Karpas-422 (cell line): ENCODE measurements around the gene IL36G. TPM values are rescaled to one million over a fixed set of nuclear protein-coding genes. Genes with fewer than 3 reads are reported as not detected.
A peak's percentile ranks its signal among the peaks of the same experiment; 100 is the strongest.
"Not testable (repeated sequence)": the region's sequence is repeated elsewhere in the genome, so short reads cannot be mapped to it uniquely, and the experiment has no call there.

Experiments
- DNase-seq: peaks from one replicate; pipeline ENCODE4 v3.0.0-alpha.2; 2015
- H2AFZ ChIP-seq: fragments of 200-600 bp; sonication (generic); 2 replicates; pipeline ENCODE4 v1.6.1; 2014; ENCODE audit warnings: antibody characterized with exemption, low read length, mixed read lengths
- H3K27ac ChIP-seq: fragments of 200-600 bp; sonication (generic); 2 replicates; pipeline ENCODE4 v1.5.1; 2014; ENCODE audit warnings: mild to moderate bottlenecking, low read length, moderate library complexity
- H3K27me3 ChIP-seq: fragments of 200-600 bp; sonication (generic); 2 replicates; pipeline ENCODE4 v1.6.1; 2014; ENCODE audit warnings: low read length, mixed read lengths
- H3K36me3 ChIP-seq: fragments of 200-600 bp; sonication (generic); 2 replicates; pipeline ENCODE4 v1.6.1; 2014; ENCODE audit warnings: low read length, mixed read lengths; ENCODE audit not compliant: insufficient read depth
- H3K4me1 ChIP-seq: fragments of 200-600 bp; sonication (generic); 2 replicates; pipeline ENCODE4 v1.6.1; 2014; ENCODE audit warnings: mild to moderate bottlenecking, low read length, mixed read lengths
- H3K4me2 ChIP-seq: fragments of 200-600 bp; sonication (generic); 2 replicates; pipeline ENCODE4 v1.6.1; 2014; ENCODE audit warnings: low read length, low read depth, mild to moderate bottlenecking; ENCODE audit not compliant: poor library complexity, severe bottlenecking
- H3K4me3 ChIP-seq: fragments of 200-600 bp; sonication (generic); 2 replicates; pipeline ENCODE4 v1.5.1; 2014; ENCODE audit warnings: mild to moderate bottlenecking, antibody characterized with exemption, low read length, mixed read lengths
- H3K79me2 ChIP-seq: fragments of 200-600 bp; sonication (generic); 2 replicates; pipeline ENCODE4 v1.6.1; 2014; ENCODE audit warnings: mild to moderate bottlenecking, low read length, mixed read lengths
- H3K9ac ChIP-seq: fragments of 200-600 bp; sonication (generic); 2 replicates; pipeline ENCODE4 v1.6.0; 2014; ENCODE audit warnings: low read length
- H3K9me2 ChIP-seq: fragments of 200-600 bp; sonication (generic), shearing (Covaris generic); replicated peaks from 2 replicates; pipeline ENCODE4 v1.6.0; 2014; ENCODE audit warnings: mild to moderate bottlenecking, low read length, moderate library complexity; ENCODE audit not compliant: insufficient read depth
- H3K9me3 ChIP-seq: fragments of 300-700, 200-600 bp; sonication (generic); 2 replicates; pipeline ENCODE4 v1.6.1; 2014; ENCODE audit warnings: low read length, mixed read lengths
- H4K20me1 ChIP-seq: fragments of 200-600 bp; sonication (generic); 2 replicates; pipeline ENCODE4 v1.6.1; 2014; ENCODE audit warnings: mild to moderate bottlenecking, antibody characterized with exemption, low read length, low read depth; ENCODE audit not compliant: insufficient read depth
- total RNA-seq: library from RNA; depleted of rRNA; stranded (reverse); fragments of >200 nt; shearing (Covaris generic); gene quantifications from 2 replicates; pipeline ENCODE4 v1.2.3, GENCODE V29; 2014; ENCODE audit warnings: low replicate concordance; rRNA removed

IL36G gene
- total RNA-seq, result not detected in 2 replicates

DNA sequence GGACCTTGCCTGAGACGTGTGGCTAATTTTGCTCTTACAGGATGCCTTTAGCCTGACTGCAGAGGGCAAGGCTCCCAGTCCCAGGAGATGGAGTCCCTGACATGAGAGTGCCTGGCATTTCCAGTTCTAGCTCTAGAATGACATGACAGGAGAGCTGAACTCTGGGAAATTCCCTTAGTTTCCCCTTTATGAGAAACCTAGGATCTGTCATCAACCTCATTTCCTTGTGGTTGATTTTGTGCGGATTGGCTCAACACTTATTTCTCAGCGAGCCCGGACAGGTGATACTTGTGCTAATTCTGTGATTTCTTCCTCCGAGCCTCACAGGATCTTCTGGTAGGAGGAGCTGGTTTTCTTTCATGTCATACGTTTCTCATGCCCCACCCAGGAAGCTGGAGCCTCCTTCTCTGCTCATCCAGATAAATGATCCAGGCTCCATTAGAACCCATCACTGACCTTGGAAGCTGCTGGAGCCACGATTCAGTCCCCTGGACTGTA lies at the start of gene IL36G:
Gene IL36G (plus strand): TSS at position 448 of the 498 bp plus-strand sequence. CDS start 633 bp downstream, outside the sequence.
- no peak for DNase-seq
- Histone ChIP-seq H3K79me2 (no peaks in the 10 kb centered on the region), H4K20me1 (no peaks in the 10 kb centered on the region), H3K36me3 (no peaks in the 10 kb centered on the region), H3K9ac (no peak within 1 kb of the TSS), H3K9me2 (0 out of 2 replicates have a peak, but pooled peaks cover 5% of the 10 kb centered on the region), H3K4me3 (no peak within 1 kb of the TSS), H3K4me1 (no peaks in the 10 kb centered on the region), H3K9me3 (no peaks in the 10 kb centered on the region), H3K27ac (no peak within 1 kb of the TSS), H2AFZ (no peak within 1 kb of the TSS), H3K4me2 (no peak within 1 kb of the TSS), H3K27me3 (no peaks in the 10 kb centered on the region)

DNA sequence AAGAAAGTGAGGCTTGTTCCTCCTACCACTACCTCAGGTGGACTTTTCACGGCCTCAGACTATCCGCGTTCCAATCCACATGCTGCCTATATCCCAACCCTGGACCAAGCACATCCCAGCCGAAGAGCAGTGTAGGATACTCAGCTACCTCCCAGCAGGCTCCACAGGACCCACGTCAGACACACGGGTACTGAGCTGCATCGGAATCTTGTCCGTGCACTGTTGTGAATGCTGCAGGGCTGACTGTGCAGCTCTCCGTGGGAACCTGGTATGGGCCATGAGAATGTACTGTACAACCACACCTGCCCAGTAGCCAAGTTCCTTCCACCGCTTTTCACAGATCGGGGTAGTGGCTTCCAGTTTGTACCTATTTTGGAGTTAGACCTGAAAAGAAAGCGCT lies 44.5 kb upstream of the IL36G start:
- no peak overlapping the region for H3K4me2 ChIP-seq
- no peaks in the 10 kb centered on the region for H3K36me3 ChIP-seq
- no peak overlapping the region for H3K27ac ChIP-seq
- H3K4me1 ChIP-seq, result no peaks in the 10 kb centered on the region
- H3K27me3 ChIP-seq, result no peaks in the 10 kb centered on the region
- no peaks in the 10 kb centered on the region for H4K20me1 ChIP-seq
- no peak for DNase-seq
- no peak overlapping the region for H3K4me3 ChIP-seq
- H2AFZ ChIP-seq, result no peak overlapping the region
- no peaks in the 10 kb centered on the region for H3K79me2 ChIP-seq
- H3K9ac ChIP-seq, result no peak overlapping the region
- no peaks in the 10 kb centered on the region for H3K9me3 ChIP-seq
- no peaks in the 10 kb centered on the region for H3K9me2 ChIP-seq

DNA sequence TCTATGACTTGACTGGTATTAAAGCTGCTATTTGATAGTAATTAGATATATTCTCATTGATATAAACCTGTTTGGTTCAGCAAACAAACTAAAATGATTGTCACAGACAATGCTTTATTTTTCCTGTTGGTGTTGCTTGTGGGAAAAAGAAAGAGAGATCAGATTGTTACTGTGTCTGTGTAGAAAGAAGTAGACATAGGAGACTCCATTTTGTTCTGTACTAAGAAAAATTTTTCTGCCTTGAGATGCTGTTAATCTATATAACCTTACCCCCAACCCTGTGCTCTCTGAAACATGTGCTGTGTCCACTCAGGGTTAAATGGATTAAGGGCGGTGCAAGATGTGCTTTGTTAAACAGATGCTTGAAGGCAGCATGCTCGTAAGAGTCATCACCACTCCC lies 43.7 kb upstream of the IL36G start:
- not testable (repeated sequence) for H3K9me3 ChIP-seq, H3K27ac ChIP-seq, H3K36me3 ChIP-seq, H3K9ac ChIP-seq, H4K20me1 ChIP-seq, H3K4me1 ChIP-seq, H2AFZ ChIP-seq, H3K4me2 ChIP-seq, H3K27me3 ChIP-seq, H3K4me3 ChIP-seq, DNase-seq, H3K79me2 ChIP-seq, H3K9me2 ChIP-seq

DNA sequence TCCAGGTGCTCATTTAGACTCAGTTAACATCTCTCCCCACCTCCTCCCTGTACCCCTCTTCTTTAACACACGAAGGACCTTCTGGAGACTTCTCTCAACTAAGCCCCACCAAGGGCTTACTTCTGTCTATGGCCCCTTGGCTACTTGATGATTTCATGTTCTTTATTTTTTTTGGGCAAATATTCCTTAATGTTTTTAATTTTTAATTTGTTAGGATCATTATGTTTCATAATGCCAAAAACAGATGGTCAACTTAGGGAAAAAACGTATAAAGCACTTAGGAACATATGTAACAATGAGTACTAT lies 40.9 kb upstream of the IL36G start:
- H3K27ac ChIP-seq, result no peak overlapping the region
- no peaks in the 10 kb centered on the region for H3K36me3 ChIP-seq
- no peaks in the 10 kb centered on the region for H3K79me2 ChIP-seq
- no peaks in the 10 kb centered on the region for H3K9me2 ChIP-seq
- H3K9me3 ChIP-seq, result no peaks in the 10 kb centered on the region
- no peaks in the 10 kb centered on the region for H3K27me3 ChIP-seq
- no peak for DNase-seq
- H3K4me3 ChIP-seq, result no peak overlapping the region
- H3K9ac ChIP-seq, result no peak overlapping the region
- H4K20me1 ChIP-seq, result no peaks in the 10 kb centered on the region
- H3K4me1 ChIP-seq, result no peaks in the 10 kb centered on the region
- no peak overlapping the region for H3K4me2 ChIP-seq
- no peak overlapping the region for H2AFZ ChIP-seq

DNA sequence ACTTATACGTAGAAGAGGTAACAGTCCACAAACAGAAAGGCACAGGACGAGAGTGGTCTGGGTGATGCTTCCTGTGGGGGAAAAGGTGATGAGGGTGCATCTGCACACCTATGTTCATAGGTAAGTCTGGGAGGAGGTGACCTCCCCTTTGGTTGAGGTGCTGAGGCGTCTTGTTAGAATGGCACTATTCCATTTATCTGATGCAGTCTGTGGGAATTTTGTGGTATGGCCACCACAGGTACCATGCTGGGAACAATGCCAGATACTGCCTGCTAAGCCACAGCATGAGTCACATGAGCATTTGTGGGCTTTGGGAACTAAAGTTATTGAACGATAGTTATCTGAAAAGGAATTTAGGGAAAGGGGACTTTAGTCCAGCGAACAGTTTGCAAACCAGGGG lies 38.9 kb upstream of the IL36G start:
- Histone ChIP-seq H3K9me3 (no peaks in the 10 kb centered on the region), H3K9ac (no peak overlapping the region), H3K36me3 (no peaks in the 10 kb centered on the region), H3K4me1 (no peaks in the 10 kb centered on the region), H3K79me2 (no peaks in the 10 kb centered on the region), H3K4me2 (no peak overlapping the region), H3K9me2 (no peaks in the 10 kb centered on the region), H3K4me3 (no peak overlapping the region), H2AFZ (no peak overlapping the region), H4K20me1 (no peaks in the 10 kb centered on the region), H3K27ac (no peak overlapping the region), H3K27me3 (no peaks in the 10 kb centered on the region)
- DNase-seq, result no peak

DNA sequence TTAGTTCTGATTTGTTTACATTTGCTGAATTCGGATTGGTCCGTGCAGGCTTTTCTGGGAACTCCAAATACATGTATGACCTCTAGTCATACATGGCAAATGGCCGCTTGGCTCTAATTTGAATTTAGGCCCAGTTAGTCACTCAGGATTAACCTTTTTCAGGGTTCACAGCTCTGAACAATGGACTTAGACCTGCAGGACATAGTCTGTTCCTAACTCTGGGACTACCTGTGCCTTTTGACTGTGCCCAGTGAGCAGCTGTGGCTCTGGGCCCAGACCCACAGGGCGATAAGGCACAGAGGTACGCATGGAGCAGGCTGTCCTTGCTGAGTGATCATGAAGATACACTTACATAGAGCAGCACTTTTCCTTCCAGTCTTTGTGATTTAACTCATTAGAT lies 38.4 kb upstream of the IL36G start:
- Histone ChIP-seq H3K9me2 (no peaks in the 10 kb centered on the region), H3K27ac (no peak overlapping the region)

DNA sequence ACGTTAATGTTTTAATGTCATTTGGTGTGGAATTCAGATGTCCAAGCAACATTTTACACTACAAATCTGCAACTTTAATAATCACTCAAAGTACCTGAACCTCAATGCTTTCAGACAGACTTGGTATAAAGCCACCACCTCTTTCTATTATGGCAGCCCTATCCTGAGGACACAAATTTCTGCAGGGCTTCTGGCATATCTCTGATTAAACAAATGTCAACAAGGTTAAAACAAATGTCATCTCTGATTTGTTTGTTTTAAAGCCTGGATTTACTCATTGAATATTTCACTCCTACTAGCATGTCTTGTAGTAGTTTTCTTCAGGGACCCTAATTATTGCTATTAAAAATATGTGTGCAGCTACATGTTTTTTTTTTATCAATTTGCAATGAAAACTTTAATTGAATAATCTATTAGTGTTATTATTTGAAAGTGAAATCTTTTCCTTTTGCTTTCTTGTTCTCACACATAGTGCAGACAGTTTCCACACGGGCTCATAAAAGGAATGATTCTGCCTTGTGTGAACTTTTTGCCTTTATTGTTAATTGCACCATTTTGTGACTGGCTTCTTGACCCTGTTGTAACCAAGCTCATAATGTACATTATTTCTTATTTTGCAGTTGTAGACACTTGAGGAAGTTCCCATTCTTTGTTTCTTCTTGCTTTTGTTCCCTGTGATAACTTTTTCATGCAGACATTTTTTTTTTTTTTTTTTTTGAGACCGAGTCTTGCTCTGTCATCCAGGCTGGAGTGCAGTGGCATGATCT lies 36.8 kb upstream of the IL36G start:
- Histone ChIP-seq H3K4me1 (no peaks in the 10 kb centered on the region), H3K9me3 (no peaks in the 10 kb centered on the region), H4K20me1 (no peaks in the 10 kb centered on the region), H3K27ac (no peak overlapping the region), H3K4me3 (no peak overlapping the region), H3K27me3 (no peaks in the 10 kb centered on the region), H3K79me2 (no peaks in the 10 kb centered on the region), H2AFZ (no peak overlapping the region), H3K4me2 (no peak overlapping the region), H3K9me2 (no peaks in the 10 kb centered on the region), H3K36me3 (no peaks in the 10 kb centered on the region), H3K9ac (no peak overlapping the region)
- DNase-seq, result no peak

More for the DNA sequence above, 38.4 kb upstream of the IL36G start:
- H3K9me3 ChIP-seq, result no peaks in the 10 kb centered on the region
- no peaks in the 10 kb centered on the region for H4K20me1 ChIP-seq
- H3K9ac ChIP-seq, result no peak overlapping the region
- no peak overlapping the region for H3K4me3 ChIP-seq
- no peak overlapping the region for H3K4me2 ChIP-seq
- no peaks in the 10 kb centered on the region for H3K27me3 ChIP-seq
- no peak for DNase-seq
- H3K36me3 ChIP-seq, result no peaks in the 10 kb centered on the region
- no peaks in the 10 kb centered on the region for H3K79me2 ChIP-seq
- H3K4me1 ChIP-seq, result no peaks in the 10 kb centered on the region
- no peak overlapping the region for H2AFZ ChIP-seq

DNA sequence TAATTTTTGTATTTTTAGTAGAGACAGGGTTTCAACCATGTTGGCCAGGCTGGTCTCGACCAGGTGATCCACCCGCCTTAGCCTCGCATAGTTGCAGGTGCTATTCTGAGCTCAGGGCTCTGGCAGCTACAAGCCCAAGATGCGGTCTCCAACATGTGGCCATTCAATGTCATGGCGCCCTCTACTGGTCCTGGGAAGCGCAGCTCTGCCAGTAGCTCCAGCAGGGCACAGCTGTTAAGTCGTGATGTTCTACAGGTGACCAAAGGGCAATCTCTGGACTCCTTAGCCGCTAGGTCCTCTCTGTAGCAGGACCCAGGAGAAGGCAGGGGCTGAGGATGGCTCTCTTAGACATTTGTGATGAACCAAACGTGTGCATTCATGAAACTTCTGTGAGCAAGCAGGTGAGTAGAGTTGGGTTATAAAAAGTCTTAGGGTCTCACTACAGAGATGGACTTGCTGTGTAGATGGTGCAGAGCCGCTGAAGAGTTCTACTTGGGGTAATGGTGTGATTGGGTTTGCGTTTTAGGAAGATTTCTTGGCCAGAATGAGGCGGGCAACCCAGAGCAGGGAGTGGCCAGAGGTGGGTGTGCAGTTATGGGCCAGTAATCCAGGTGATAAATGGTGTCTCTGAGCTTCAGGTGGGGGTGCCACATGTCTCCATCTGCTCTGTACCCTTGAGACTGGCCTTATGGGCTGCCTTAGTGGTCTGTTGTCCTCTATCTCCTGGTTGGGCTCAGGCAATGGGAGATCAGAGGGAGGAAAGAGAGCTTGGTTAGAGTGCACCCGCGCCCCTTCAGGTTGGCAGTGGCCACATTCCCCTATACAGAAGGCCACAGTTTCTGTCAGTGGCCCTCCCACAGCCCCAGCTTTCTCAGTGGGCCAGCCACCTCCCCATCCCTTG lies 35.8 kb upstream of the IL36G start:
- Histone ChIP-seq H3K9me2 (no peaks in the 10 kb centered on the region), H3K4me1 (no peaks in the 10 kb centered on the region), H3K79me2 (no peaks in the 10 kb centered on the region), H4K20me1 (no peaks in the 10 kb centered on the region), H3K4me2 (no peak overlapping the region), H3K27me3 (no peaks in the 10 kb centered on the region), H3K9ac (no peak overlapping the region), H3K9me3 (no peaks in the 10 kb centered on the region), H2AFZ (no peak overlapping the region), H3K4me3 (no peak overlapping the region), H3K36me3 (no peaks in the 10 kb centered on the region), H3K27ac (no peak overlapping the region)
- DNase-seq, result peak; percentile 90
